Measurements from ENCODE around the gene LMOD1. TPM values are rescaled to one million over a fixed set of nuclear protein-coding genes. Genes with fewer than 3 reads are reported as not detected.

The LMOD1 gene
- total RNA-seq, 1 experiment from 2014 or later, result not detected

- H3K4me1 Mint-ChIP-seq (ENCODE audit: insufficient read depth, unreplicated experiment), result peaks cover 21% of the 10 kb centered on the region
- ChIA-PET POLR2A (interaction anchor here (0.6 to 2.9 kb wide), 11 partner anchors 7 to 453 kb away, joined by 3 to 13 read pairs (median 4); partner anchors contain the start of gene RNPEP), CTCF (interaction anchor here (0.6 to 22.4 kb wide), 8 partner anchors 7 to 1442 kb away, joined by 3 to 882 read pairs (median 5); partner anchors contain the start of gene TIMM17A)
- no peak for TF ChIP-seq CTCF (IDR thresholded peaks at IDR 0.05; ENCODE audit: unreplicated experiment)
- no peaks in the 10 kb centered on the region for H3K27me3 Mint-ChIP-seq (ENCODE audit: insufficient read depth, unreplicated experiment)
- BruUV-seq (replicated peaks), result no TSS peak
- H3K4me3 Mint-ChIP-seq (ENCODE audit: unreplicated experiment), result peak within 1 kb of the TSS; percentile 77
- no peaks in the 10 kb centered on the region for H3K9me3 Mint-ChIP-seq (ENCODE audit: unreplicated experiment)
- peak; percentile 77 for DNase-seq (ENCODE audit: unreplicated experiment)
- peak within 1 kb of the TSS; percentile 21 for H3K27ac Mint-ChIP-seq (ENCODE audit: low read depth, unreplicated experiment)
- no peaks in the 10 kb centered on the region for H3K36me3 Mint-ChIP-seq (ENCODE audit: insufficient read depth, unreplicated experiment)
- intact Hi-C loops (cut with micrococcal nuclease), result loop anchor here (10.0 kb wide), 1 partner anchor 174 kb away; no protein-coding TSS in a partner anchor
These were observed 57.9 kb downstream of the LMOD1 start, which contains the start of gene SHISA4 for GRCh38 chr1:201888282-201889089. Gene SHISA4, plus strand, starts transcription at chr1:201888898. Its CDS starts 97 bp downstream, at chr1:201888995.

GRCh38 chr1:201887116-201887866 lies 59.1 kb downstream of the LMOD1 start:
- H3K36me3 Mint-ChIP-seq (ENCODE audit: insufficient read depth, unreplicated experiment), result no peaks in the 10 kb centered on the region
- ChIA-PET CTCF (interaction anchor here (0.6 to 12.1 kb wide), 18 partner anchors 8 to 1133 kb away, joined by 3 to 160 read pairs (median 3); partner anchors contain the start of genes RNPEP and TIMM17A), POLR2A (interaction anchor here (0.6 to 2.9 kb wide), 9 partner anchors 9 to 454 kb away, joined by 3 to 13 read pairs (median 5); partner anchors contain the start of genes RNPEP and TIMM17A)
- H3K27ac Mint-ChIP-seq (ENCODE audit: low read depth, unreplicated experiment), result no peak overlapping the region
- no TSS peak for BruUV-seq (replicated peaks)
- H3K27me3 Mint-ChIP-seq (ENCODE audit: insufficient read depth, unreplicated experiment), result no peaks in the 10 kb centered on the region
- H3K9me3 Mint-ChIP-seq (ENCODE audit: unreplicated experiment), result no peaks in the 10 kb centered on the region
- intact Hi-C loops (cut with micrococcal nuclease), result loop anchor here (10.0 kb wide), 1 partner anchor 172 kb away; no protein-coding TSS in a partner anchor
- H3K4me1 Mint-ChIP-seq (ENCODE audit: insufficient read depth, unreplicated experiment), result peaks cover 33% of the 10 kb centered on the region
- no peak for DNase-seq (ENCODE audit: unreplicated experiment)
- peak overlapping the region; percentile 77 for H3K4me3 Mint-ChIP-seq (ENCODE audit: unreplicated experiment)
- TF ChIP-seq CTCF (IDR thresholded peaks at IDR 0.05; ENCODE audit: unreplicated experiment), result no peak

- DNase-seq (ENCODE audit: unreplicated experiment), result no peak
- H3K9me3 Mint-ChIP-seq (ENCODE audit: unreplicated experiment), result no peaks in the 10 kb centered on the region
- H3K4me3 Mint-ChIP-seq (ENCODE audit: unreplicated experiment), result no peak overlapping the region
- H3K27ac Mint-ChIP-seq (ENCODE audit: low read depth, unreplicated experiment), result no peak overlapping the region
- ChIA-PET CTCF (interaction anchor here (0.6 to 12.1 kb wide), 18 partner anchors 8 to 1134 kb away, joined by 3 to 160 read pairs (median 4); partner anchors contain the start of genes RNPEP and TIMM17A), POLR2A (interaction anchor here (0.8 to 2.9 kb wide), 9 partner anchors 10 to 455 kb away, joined by 3 to 13 read pairs (median 4); partner anchors contain the start of genes IPO9 and TIMM17A)
- H3K4me1 Mint-ChIP-seq (ENCODE audit: insufficient read depth, unreplicated experiment), result peaks cover 41% of the 10 kb centered on the region
- BruUV-seq (replicated peaks), result no TSS peak
- H3K36me3 Mint-ChIP-seq (ENCODE audit: insufficient read depth, unreplicated experiment), result no peaks in the 10 kb centered on the region
- TF ChIP-seq CTCF (IDR thresholded peaks at IDR 0.05; ENCODE audit: unreplicated experiment), result no peak
- intact Hi-C loops (cut with micrococcal nuclease), result loop anchor here (10.0 kb wide), 1 partner anchor 171 kb away; no protein-coding TSS in a partner anchor
- no peaks in the 10 kb centered on the region for H3K27me3 Mint-ChIP-seq (ENCODE audit: insufficient read depth, unreplicated experiment)
These were observed 60.1 kb downstream of the LMOD1 start for GRCh38 chr1:201886103-201886885.
